ENCODE data around the gene SF3B1. TPM values are rescaled to one million over a fixed set of nuclear protein-coding genes. Genes with fewer than 3 reads are reported as not detected.

SF3B1 gene
- total RNA-seq, 1 experiment from 2014 or later: 249 TPM

GRCh38 chr2:197354169-197354558, 80.7 kb downstream of the SF3B1 start:
- H3K27me3 Mint-ChIP-seq (ENCODE audit: unreplicated experiment): no peaks in the 10 kb centered on the region
- CTCF ChIA-PET: no interaction called here
- BruUV-seq (replicated peaks): no TSS peak
- no peak overlapping the region for H3K27ac Mint-ChIP-seq (ENCODE audit: unreplicated experiment)
- TF ChIP-seq, protein P1, sequence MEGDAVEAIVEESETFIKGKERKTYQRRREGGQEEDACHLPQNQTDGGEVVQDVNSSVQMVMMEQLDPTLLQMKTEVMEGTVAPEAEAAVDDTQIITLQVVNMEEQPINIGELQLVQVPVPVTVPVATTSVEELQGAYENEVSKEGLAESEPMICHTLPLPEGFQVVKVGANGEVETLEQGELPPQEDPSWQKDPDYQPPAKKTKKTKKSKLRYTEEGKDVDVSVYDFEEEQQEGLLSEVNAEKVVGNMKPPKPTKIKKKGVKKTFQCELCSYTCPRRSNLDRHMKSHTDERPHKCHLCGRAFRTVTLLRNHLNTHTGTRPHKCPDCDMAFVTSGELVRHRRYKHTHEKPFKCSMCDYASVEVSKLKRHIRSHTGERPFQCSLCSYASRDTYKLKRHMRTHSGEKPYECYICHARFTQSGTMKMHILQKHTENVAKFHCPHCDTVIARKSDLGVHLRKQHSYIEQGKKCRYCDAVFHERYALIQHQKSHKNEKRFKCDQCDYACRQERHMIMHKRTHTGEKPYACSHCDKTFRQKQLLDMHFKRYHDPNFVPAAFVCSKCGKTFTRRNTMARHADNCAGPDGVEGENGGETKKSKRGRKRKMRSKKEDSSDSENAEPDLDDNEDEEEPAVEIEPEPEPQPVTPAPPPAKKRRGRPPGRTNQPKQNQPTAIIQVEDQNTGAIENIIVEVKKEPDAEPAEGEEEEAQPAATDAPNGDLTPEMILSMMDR (IDR thresholded peaks at IDR 0.05; ENCODE audit: unreplicated experiment): no peak
- intact Hi-C loops (cut with micrococcal nuclease; ENCODE audit: unreplicated experiment): no loop called here
- H3K4me1 Mint-ChIP-seq (ENCODE audit: low read depth, unreplicated experiment): peaks cover 12% of the 10 kb centered on the region
- H3K36me3 Mint-ChIP-seq (ENCODE audit: insufficient read depth, unreplicated experiment): no peaks in the 10 kb centered on the region
- DNase-seq: no peak
- H3K9me3 Mint-ChIP-seq (ENCODE audit: low read depth, unreplicated experiment): no peaks in the 10 kb centered on the region
- H3K4me3 Mint-ChIP-seq (ENCODE audit: low read depth, unreplicated experiment): no peak overlapping the region

GRCh38 chr2:197353393-197354168, 81.2 kb downstream of the SF3B1 start:
- no peaks in the 10 kb centered on the region for H3K36me3 Mint-ChIP-seq (ENCODE audit: insufficient read depth, unreplicated experiment)
- no peak overlapping the region for H3K27ac Mint-ChIP-seq (ENCODE audit: unreplicated experiment)

DNA sequence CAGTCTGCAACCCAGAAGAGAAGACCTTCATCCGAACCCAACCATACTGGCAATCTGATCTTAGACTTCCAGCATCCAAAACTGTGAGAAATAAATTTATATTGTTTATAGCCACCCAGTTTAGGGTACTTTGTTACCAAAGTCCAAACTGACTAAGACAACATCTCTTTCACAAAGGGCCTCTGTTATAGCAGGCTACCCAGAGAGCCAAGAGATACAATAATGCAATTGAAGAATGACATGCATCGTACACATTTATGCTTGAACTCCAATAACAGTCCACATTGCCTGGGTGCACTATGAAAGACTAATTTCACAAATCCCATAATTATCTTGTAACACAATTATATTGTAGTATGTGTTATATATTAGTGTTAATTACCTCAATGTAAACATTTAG, 85.1 kb downstream of the SF3B1 start:
- H3K27ac Mint-ChIP-seq (ENCODE audit: unreplicated experiment): no peak overlapping the region
- intact Hi-C loops (cut with micrococcal nuclease; ENCODE audit: unreplicated experiment): no loop called here
- BruUV-seq (replicated peaks): no TSS peak
- no peak overlapping the region for H3K4me3 Mint-ChIP-seq (ENCODE audit: low read depth, unreplicated experiment)
- CTCF ChIA-PET: no interaction called here
- no peak for DNase-seq
- H3K27me3 Mint-ChIP-seq (ENCODE audit: unreplicated experiment): no peaks in the 10 kb centered on the region
- H3K9me3 Mint-ChIP-seq (ENCODE audit: low read depth, unreplicated experiment): no peaks in the 10 kb centered on the region
- TF ChIP-seq, protein P1 (IDR thresholded peaks at IDR 0.05; ENCODE audit: unreplicated experiment): no peak
- peaks cover 12% of the 10 kb centered on the region for H3K4me1 Mint-ChIP-seq (ENCODE audit: low read depth, unreplicated experiment)
- H3K36me3 Mint-ChIP-seq (ENCODE audit: insufficient read depth, unreplicated experiment): no peaks in the 10 kb centered on the region

More at GRCh38 chr2:197353393-197354168, 81.2 kb downstream of the SF3B1 start:
- Mint-ChIP-seq H3K27me3 (ENCODE audit: unreplicated experiment) (no peaks in the 10 kb centered on the region), H3K9me3 (ENCODE audit: low read depth, unreplicated experiment) (no peaks in the 10 kb centered on the region), H3K4me1 (ENCODE audit: low read depth, unreplicated experiment) (peaks cover 12% of the 10 kb centered on the region), H3K4me3 (ENCODE audit: low read depth, unreplicated experiment) (no peak overlapping the region)
- intact Hi-C loops (cut with micrococcal nuclease; ENCODE audit: unreplicated experiment): no loop called here
- BruUV-seq (replicated peaks): no TSS peak
- TF ChIP-seq, protein P1 (IDR thresholded peaks at IDR 0.05; ENCODE audit: unreplicated experiment): no peak
- CTCF ChIA-PET: no interaction called here
- DNase-seq: no peak

DNA sequence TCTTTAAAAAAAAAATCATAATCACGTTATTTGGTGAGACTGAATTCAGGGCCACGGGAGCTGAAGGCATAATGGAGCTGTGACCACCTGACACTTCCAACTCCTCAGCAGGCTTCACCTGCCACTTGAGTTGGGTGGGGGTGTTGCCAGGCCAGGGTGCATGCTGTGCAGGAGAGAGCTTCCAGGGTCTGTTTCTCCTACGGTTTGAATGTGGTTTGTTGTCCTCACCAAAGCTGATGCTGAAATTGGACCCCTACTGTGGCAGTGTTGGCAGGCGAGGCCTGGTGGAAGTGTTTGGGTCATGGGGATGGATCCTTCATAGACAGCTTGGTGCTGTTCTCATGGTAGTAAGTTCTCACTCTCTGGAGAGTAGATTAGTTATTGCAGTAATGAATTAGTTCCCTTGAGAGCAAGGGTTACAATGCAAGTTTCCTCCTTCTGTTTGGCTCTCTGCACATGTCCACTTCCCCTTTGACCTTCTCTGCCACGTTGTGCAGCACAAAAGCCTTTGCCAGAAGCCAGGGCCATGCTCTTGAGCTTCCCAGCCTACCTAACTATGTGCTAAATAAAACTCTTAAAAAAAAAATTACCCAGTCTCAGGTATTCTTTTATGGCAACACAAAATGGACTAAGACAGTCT, 86.0 kb downstream of the SF3B1 start:
- intact Hi-C loops (cut with micrococcal nuclease; ENCODE audit: unreplicated experiment): no loop called here
- H3K27ac Mint-ChIP-seq (ENCODE audit: unreplicated experiment): no peak overlapping the region

More for the DNA sequence above, 86.0 kb downstream of the SF3B1 start:
- no peak overlapping the region for H3K4me3 Mint-ChIP-seq (ENCODE audit: low read depth, unreplicated experiment)
- no peaks in the 10 kb centered on the region for H3K27me3 Mint-ChIP-seq (ENCODE audit: unreplicated experiment)
- H3K36me3 Mint-ChIP-seq (ENCODE audit: insufficient read depth, unreplicated experiment): no peaks in the 10 kb centered on the region
- DNase-seq: no peak
- no TSS peak for BruUV-seq (replicated peaks)
- TF ChIP-seq, protein P1 (IDR thresholded peaks at IDR 0.05; ENCODE audit: unreplicated experiment): no peak
- peaks cover 12% of the 10 kb centered on the region for H3K4me1 Mint-ChIP-seq (ENCODE audit: low read depth, unreplicated experiment)
- no peaks in the 10 kb centered on the region for H3K9me3 Mint-ChIP-seq (ENCODE audit: low read depth, unreplicated experiment)
- CTCF ChIA-PET: no interaction called here
